A549 treated with ZK216348 at 1 μM for 4 hours (cell line): ENCODE results near the gene LRRC57. TPM values are rescaled to one million over a fixed set of nuclear protein-coding genes. Genes with fewer than 3 reads are reported as not detected.

ENCODE experiments used
- total RNA-seq: library from RNA; stranded (reverse); fragments of 200-300 nt; extraction: Qiagen RNA extraction; gene quantifications from 5 replicates; pipeline ENCODE4 v1.2.3, GENCODE V29; 2022; ENCODE audit warnings: low read depth

Gene LRRC57
- 8.3 to 13.9 TPM (median 12.4 TPM) in 5 replicates for total RNA-seq

DNA sequence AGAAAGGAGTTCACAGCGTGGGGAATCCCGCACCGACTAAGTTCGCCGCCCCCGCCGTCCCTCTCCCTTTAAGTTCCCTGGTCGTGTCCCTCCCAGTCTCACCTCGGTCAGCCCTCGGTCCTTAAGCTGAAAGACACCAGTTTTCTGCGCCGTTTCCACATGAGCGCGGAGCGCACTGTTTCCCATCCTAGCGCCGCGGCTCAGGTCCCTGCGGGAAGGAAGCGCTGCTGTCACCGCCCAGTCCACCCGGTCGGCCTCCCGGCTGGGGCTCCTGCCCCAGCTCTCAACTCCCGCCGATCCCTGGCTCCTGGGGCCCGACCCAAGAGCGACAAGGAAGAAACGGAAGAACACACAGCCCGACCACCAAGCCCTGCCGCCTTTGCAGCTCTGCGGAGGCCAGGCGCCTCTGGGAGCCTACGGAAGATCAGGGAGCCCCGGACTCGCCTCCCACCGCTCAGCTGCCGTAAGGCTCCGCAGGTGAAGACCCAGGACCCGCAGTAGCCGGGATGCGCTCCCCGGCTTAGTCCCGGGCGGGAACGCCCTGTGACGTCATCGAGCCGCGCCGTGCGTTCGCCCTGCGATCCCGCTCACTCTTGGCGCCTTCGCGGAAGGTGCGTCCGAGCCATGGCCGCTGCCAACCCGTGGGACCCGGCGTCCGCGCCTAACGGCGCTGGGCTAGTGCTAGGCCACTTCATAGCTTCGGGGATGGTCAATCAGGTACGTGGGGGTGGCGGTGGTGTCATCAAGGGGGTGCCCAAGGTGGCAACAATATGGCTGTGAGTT is at the start of gene LRRC57, which contains the start of gene HAUS2:
Gene LRRC57 (minus strand): TSS at position 545 of the 783 bp plus-strand sequence. CDS start 359 bp downstream, at position 186.
Gene HAUS2 (plus strand): TSS at position 590 of the 783 bp plus-strand sequence. CDS start 35 bp downstream, at position 625.

DNA sequence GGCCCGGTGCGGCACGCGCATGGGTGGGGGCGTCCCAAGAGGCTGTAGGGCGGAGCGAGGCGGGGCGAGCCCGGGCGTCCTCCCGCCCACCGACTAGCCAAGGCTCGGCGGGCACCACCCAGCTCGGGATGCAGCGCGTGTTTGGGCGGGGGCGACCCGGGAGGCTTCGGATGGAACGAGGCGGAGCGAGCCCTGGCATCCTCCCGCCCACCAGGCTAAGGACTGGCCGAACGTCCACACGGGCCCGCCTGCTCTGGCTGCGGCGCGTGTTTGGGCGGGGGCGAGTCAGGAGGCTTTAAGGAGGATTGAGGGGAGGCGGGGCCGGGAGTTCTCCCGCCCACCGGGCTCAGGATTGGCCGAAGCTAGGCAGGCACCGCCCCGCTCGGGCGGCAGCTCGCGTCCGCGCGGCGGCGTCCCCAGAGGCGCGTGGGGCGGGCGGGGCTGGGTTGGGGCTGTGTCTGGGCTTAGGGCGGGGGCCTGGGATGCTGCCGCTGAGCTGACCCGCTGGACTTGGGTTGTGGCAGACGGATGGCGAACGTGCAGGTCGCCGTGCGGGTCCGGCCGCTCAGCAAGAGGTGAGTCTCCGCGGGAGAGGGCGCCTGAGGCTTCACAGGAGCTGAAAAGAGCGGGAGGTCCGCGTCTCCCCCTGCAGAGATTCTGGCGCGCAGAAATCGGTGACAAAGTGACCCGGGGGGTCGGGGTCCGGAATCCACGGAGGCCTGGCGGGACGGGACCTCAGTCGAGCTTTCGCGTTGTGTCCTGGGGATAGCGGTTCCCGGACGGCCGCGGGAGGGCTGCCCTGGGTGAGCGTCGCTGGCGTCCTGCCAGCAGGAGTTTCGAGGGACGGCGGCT is 26.8 kb upstream of the LRRC57 start, which contains the start of gene STARD9:
Gene STARD9 (plus strand): TSS at position 419 of the 852 bp plus-strand sequence. CDS start 110 bp downstream, at position 529.

GRCh38 chr15:42495361-42496212 is 53.0 kb downstream of the LRRC57 start, which contains the start of gene SNAP23:
Gene SNAP23, plus strand, starts transcription at chr15:42495634. Its CDS starts 16,213 bp downstream, at chr15:42511847.

DNA sequence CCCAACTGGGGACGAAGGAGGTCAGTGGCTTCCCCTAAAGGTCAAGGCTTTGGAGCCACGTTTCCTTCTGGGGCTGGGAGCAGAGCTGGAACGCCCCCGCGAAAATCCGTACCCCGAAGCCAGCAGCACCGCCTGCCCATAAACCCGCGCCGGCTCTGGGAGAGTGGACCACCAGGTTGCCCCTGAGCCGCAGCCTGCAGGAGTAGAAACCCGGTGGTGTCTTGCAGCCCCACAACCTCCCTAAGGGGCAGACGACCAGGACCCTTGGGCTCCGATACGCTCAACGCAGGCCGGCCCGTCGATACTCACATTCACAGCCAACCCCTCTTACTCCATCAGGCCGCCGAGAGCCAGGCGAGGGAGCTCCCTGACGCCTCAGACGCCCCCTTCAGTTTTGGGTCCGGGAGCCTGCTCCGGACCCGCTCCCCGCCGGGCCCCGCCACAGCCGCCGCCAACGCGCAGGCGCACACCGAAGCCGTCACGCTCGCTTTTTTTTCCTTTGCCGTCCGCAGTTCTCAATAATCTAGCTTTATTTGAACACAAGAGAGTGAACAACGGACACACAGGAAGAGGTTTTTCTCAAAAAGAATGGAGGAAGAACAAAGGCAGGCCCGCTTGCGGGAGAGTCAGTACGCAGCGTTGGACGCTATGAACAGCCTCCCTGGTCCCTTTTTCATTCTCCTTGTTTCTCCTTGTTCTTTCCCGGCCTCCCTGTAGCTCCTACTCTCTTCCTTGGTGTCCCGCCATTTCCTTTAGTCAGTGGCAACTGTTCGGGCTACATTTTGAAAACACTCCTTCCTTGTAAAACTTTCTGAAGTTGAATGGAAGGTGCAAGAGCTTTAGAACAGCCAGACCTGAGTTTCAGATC is 57.7 kb downstream of the LRRC57 start, which contains the start of gene ZNF106:
Gene ZNF106 (minus strand): TSS at position 471 of the 868 bp plus-strand sequence. CDS start 18,852 bp downstream, outside the sequence.

Other genes starting within 250 kb of the LRRC57 start
- 0.18 to 0.60 TPM (median 0.41 TPM) in 4 of 5 replicates, not detected in the other for gene CAPN3, start 189.3 kb downstream of the LRRC57 start, total RNA-seq
- 6.3 to 14.4 TPM (median 10.6 TPM) in 5 replicates for gene ZNF106, start 57.7 kb downstream of the LRRC57 start, total RNA-seq
- gene SNAP23, start 53.2 kb downstream of the LRRC57 start, total RNA-seq = 16.5 to 55.9 TPM (median 18.4 TPM) in 5 replicates
- 17.2 to 24.3 TPM (median 19.3 TPM) in 5 replicates for gene HAUS2, start within 50 bp of the LRRC57 start, total RNA-seq
- gene STARD9, start 26.8 kb upstream of the LRRC57 start, total RNA-seq = 1.2 to 2.2 TPM (median 1.8 TPM) in 5 replicates
- 4.5 to 7.6 TPM (median 6.6 TPM) in 5 replicates for gene CDAN1, start 188.3 kb upstream of the LRRC57 start, total RNA-seq